H9 (cell line): ENCODE measurements around the gene CD2. TPM values are rescaled to one million over a fixed set of nuclear protein-coding genes. Genes with fewer than 3 reads are reported as not detected.

Experiments used
- DNase-seq: peaks from one replicate; pipeline ENCODE4 v3.0.0-alpha.2; 2017
- H2AFZ ChIP-seq: one replicate; pipeline ENCODE4 v1.6.1; 2013; ENCODE audit warnings: mild to moderate bottlenecking, low read length, control low read depth, moderate library complexity
- H2AK5ac ChIP-seq: 2 replicates; pipeline ENCODE4 v1.6.1; 2013; ENCODE audit warnings: low read length, control low read depth, mixed read lengths; ENCODE audit not compliant: insufficient read length
- H2BK120ac ChIP-seq: one replicate; pipeline ENCODE4 v1.6.1; 2013; ENCODE audit warnings: low read depth, mild to moderate bottlenecking, low read length, control low read depth, inconsistent platforms; ENCODE audit not compliant: poor library complexity, severe bottlenecking
- H2BK12ac ChIP-seq: 2 replicates; pipeline ENCODE4 v1.6.1; 2013; ENCODE audit warnings: low read length, control low read depth, mixed read lengths, low read depth; ENCODE audit not compliant: insufficient read length
- H2BK15ac ChIP-seq: 2 replicates; pipeline ENCODE4 v1.6.1; 2013; ENCODE audit warnings: low read depth, low read length, control low read depth
- H2BK20ac ChIP-seq: one replicate; pipeline ENCODE4 v1.6.1; 2013; ENCODE audit warnings: low read depth, mild to moderate bottlenecking, low read length, control low read depth, inconsistent platforms; ENCODE audit not compliant: poor library complexity, severe bottlenecking
- H2BK5ac ChIP-seq: 2 replicates; pipeline ENCODE4 v1.6.1; 2013; ENCODE audit warnings: low read length, control low read depth, mixed read lengths; ENCODE audit not compliant: insufficient read length
- H3K14ac ChIP-seq: 2 replicates; pipeline ENCODE4 v1.6.1; 2013; ENCODE audit warnings: low read length, control low read depth; ENCODE audit not compliant: insufficient read depth
- H3K18ac ChIP-seq: 2 replicates; pipeline ENCODE4 v1.6.1; 2013; ENCODE audit warnings: low read depth, mild to moderate bottlenecking, mixed read lengths, low read length, control low read depth; ENCODE audit not compliant: insufficient read length
- H3K23ac ChIP-seq: 2 replicates; pipeline ENCODE4 v1.6.1; 2013; ENCODE audit warnings: low read length, control low read depth, mixed read lengths, low read depth; ENCODE audit not compliant: insufficient read length
- H3K23me2 ChIP-seq: 2 replicates; pipeline ENCODE4 v1.6.1; 2013; ENCODE audit warnings: low read depth, mild to moderate bottlenecking, mixed read lengths, low read length, control low read depth; ENCODE audit not compliant: insufficient read length, poor library complexity, severe bottlenecking
- H3K27ac ChIP-seq: 2 replicates; pipeline ENCODE4 v1.5.1; 2013; ENCODE audit warnings: low read length, control low read depth, mixed read lengths, low read depth; ENCODE audit not compliant: insufficient read length
- H3K27me3 ChIP-seq: 2 replicates; pipeline ENCODE4 v1.6.1; 2013; ENCODE audit warnings: low read length, control low read depth, inconsistent platforms; ENCODE audit not compliant: insufficient read depth
- H3K4ac ChIP-seq: 2 replicates; pipeline ENCODE4 v1.6.1; 2013; ENCODE audit warnings: low read depth, mild to moderate bottlenecking, control low read depth, inconsistent platforms, low read length, moderate library complexity
- H3K4me1 ChIP-seq: 2 replicates; pipeline ENCODE4 v1.6.1; 2013; ENCODE audit warnings: low read length, control low read depth, inconsistent platforms; ENCODE audit not compliant: insufficient read depth
- H3K4me2 ChIP-seq: 2 replicates; pipeline ENCODE4 v1.6.1; 2013; ENCODE audit warnings: low read length, control low read depth, mixed read lengths; ENCODE audit not compliant: insufficient read length, insufficient read depth
- H3K56ac ChIP-seq: 2 replicates; pipeline ENCODE4 v1.6.1; 2013; ENCODE audit warnings: low read depth, mild to moderate bottlenecking, mixed read lengths, low read length, control low read depth; ENCODE audit not compliant: insufficient read length
- H3K79me1 ChIP-seq: 2 replicates; pipeline ENCODE4 v1.6.1; 2013; ENCODE audit warnings: low read depth, mild to moderate bottlenecking, moderate library complexity, low read length, control low read depth, inconsistent platforms; ENCODE audit not compliant: insufficient read depth, poor library complexity, severe bottlenecking
- H3K79me2 ChIP-seq: 2 replicates; pipeline ENCODE4 v1.6.1; 2013; ENCODE audit warnings: low read length, control low read depth, inconsistent platforms; ENCODE audit not compliant: insufficient read depth
- H3K9ac ChIP-seq: 2 replicates; pipeline ENCODE4 v1.6.1; 2013; ENCODE audit warnings: low read length, control low read depth, mixed read lengths; ENCODE audit not compliant: insufficient read length; ENCODE audit errors: extremely low read depth
- H3K9me3 ChIP-seq: one replicate; pipeline ENCODE4 v1.6.1; 2013; ENCODE audit warnings: low read depth, low read length, inconsistent platforms; ENCODE audit not compliant: control insufficient read depth
- H3T11ph ChIP-seq: one replicate; pipeline ENCODE4 v1.6.1; 2013; ENCODE audit warnings: mild to moderate bottlenecking, low read length, control low read depth, inconsistent platforms
- H4K20me1 ChIP-seq: one replicate; pipeline ENCODE4 v1.6.1; 2013; ENCODE audit not compliant: control insufficient read depth, insufficient read length, insufficient read depth
- H4K5ac ChIP-seq: 2 replicates; pipeline ENCODE4 v1.6.1; 2013; ENCODE audit warnings: low read depth, mild to moderate bottlenecking, mixed read lengths, low read length, control low read depth; ENCODE audit not compliant: insufficient read length
- H4K8ac ChIP-seq: replicated peaks from 2 replicates; pipeline ENCODE4 v1.6.1; 2013; ENCODE audit warnings: low read length, control low read depth, mixed read lengths, low read depth; ENCODE audit not compliant: insufficient read length
- H4K91ac ChIP-seq: 2 replicates; pipeline ENCODE4 v1.6.1; 2013; ENCODE audit warnings: low read depth, mild to moderate bottlenecking, moderate library complexity, mixed read lengths, low read length, control low read depth; ENCODE audit not compliant: insufficient read length
- H3K27ac Mint-ChIP-seq, 3 experiments: 2 replicates in 2 of 3; 3 replicates in 1 of 3; pipeline ENCODE4 v1.8.0; 2020 to 2021; ENCODE audit warnings: mixed read lengths in 3 of 3, mild to moderate bottlenecking in 1 of 3, moderate library complexity in 1 of 3
- H3K27me3 Mint-ChIP-seq: 2 replicates; pipeline ENCODE4 v1.8.0; 2021; ENCODE audit warnings: low read depth, mild to moderate bottlenecking, moderate library complexity, mixed read lengths
- H3K36me3 Mint-ChIP-seq, 3 experiments: 2 replicates in 2 of 3; 3 replicates in 1 of 3; pipeline ENCODE4 v1.8.0; 2020 to 2021; ENCODE audit warnings: low read depth in 3 of 3, mixed read lengths in 3 of 3; ENCODE audit not compliant: insufficient read depth in 1 of 3
- H3K4me1 Mint-ChIP-seq, 2 experiments: 2 replicates each; pipeline ENCODE4 v1.8.0; 2020; ENCODE audit warnings: mixed read lengths in 2 of 2
- H3K4me3 Mint-ChIP-seq, 2 experiments: 2 replicates in 1 of 2; 3 replicates in 1 of 2; pipeline ENCODE4 v1.8.0; 2020 to 2021; ENCODE audit warnings: mild to moderate bottlenecking in 2 of 2, mixed read lengths in 2 of 2, moderate library complexity in 1 of 2
- H3K9me3 Mint-ChIP-seq, 2 experiments: 2 replicates in 1 of 2; 3 replicates in 1 of 2; pipeline ENCODE4 v1.8.0; 2020; ENCODE audit warnings: mild to moderate bottlenecking in 2 of 2, mixed read lengths in 2 of 2, moderate library complexity in 1 of 2
- CTCF ChIP-seq: fragments of 200-600 bp; sonication (generic); conservative IDR thresholded peaks from 3 replicates; pipeline ENCODE4 v1.8.0; 2021; ENCODE audit warnings: antibody characterized with exemption, mild to moderate bottlenecking
- WGBS: extraction: QIAGEN DNeasy Blood & Tissue Kit; methylation state at CpG from one replicate; pipeline ENCODE4 v1.1.7; 2013; ENCODE audit warnings: missing lambda C conversion rate, low lambda C conversion rate, mixed read lengths; ENCODE audit not compliant: insufficient read length; ENCODE audit errors: extremely low coverage; 5-methylcytosine and 5-hydroxymethylcytosine counted together
- total RNA-seq: library from RNA; stranded (reverse); gene quantifications from 2 replicates; pipeline ENCODE4 v1.2.1, GENCODE V29; 2021

The CD2 gene
- total RNA-seq, 1 experiment from 2014 or later = not detected

GRCh38 chr1:116775116-116775752 lies 21.0 kb downstream of the CD2 start:
- Mint-ChIP-seq H3K27ac (no peak overlapping the region), H3K36me3 (no peaks in the 10 kb centered on the region; a peak in 1 of 7 replicates), H3K9me3 (peaks cover 6 to 7% of the 10 kb centered on the region in 2 experiments; a peak in 4 of 5 replicates), H3K4me1 (peaks cover 6 to 8% of the 10 kb centered on the region in 2 experiments), H3K27me3 (no peaks in the 10 kb centered on the region), H3K4me3 (no peak overlapping the region)
- Histone ChIP-seq H3K9me3 (no peaks in the 10 kb centered on the region), H2BK15ac (no peak overlapping the region), H4K20me1 (no peaks in the 10 kb centered on the region), H3K27ac (no peak overlapping the region), H2AFZ (no peak overlapping the region), H3K79me1 (no peaks in the 10 kb centered on the region), H2BK5ac (no peak overlapping the region), H3K4me1 (no peaks in the 10 kb centered on the region), H3K9ac (no peak overlapping the region), H2BK12ac (no peak overlapping the region), H3K79me2 (no peaks in the 10 kb centered on the region), H4K8ac (no peak overlapping the region), H2BK120ac (no peak overlapping the region), H3K56ac (no peak overlapping the region), H4K91ac (no peak overlapping the region), H2AK5ac (no peak overlapping the region), H4K5ac (no peak overlapping the region), H3K23me2 (no peaks in the 10 kb centered on the region), H3K4me2 (no peak overlapping the region), H3K23ac (no peak overlapping the region), H3T11ph (no peak overlapping the region), H2BK20ac (no peak overlapping the region), H3K18ac (no peak overlapping the region), H3K14ac (no peak overlapping the region), H3K4ac (no peak overlapping the region), H3K27me3 (no peaks in the 10 kb centered on the region)
- no CpG with 5 or more reads among the region's 29 CpGs for WGBS
- no peak for TF ChIP-seq CTCF
- no peak for DNase-seq
